Neural cell (in vitro differentiated cells): ENCODE results near the gene PAN3. TPM values are rescaled to one million over a fixed set of nuclear protein-coding genes. Genes with fewer than 3 reads are reported as not detected.

Experiments used
- H2AFZ ChIP-seq: fragments of 200-600, 300-800 bp; sonication (generic), shearing (Covaris generic); 2 replicates; pipeline ENCODE4 v1.6.0; 2014; ENCODE audit warnings: low read depth, mild to moderate bottlenecking, antibody characterized with exemption, low read length, moderate library complexity
- H3F3A ChIP-seq: fragments of 200-600 bp; shearing (Covaris generic); 2 replicates; pipeline ENCODE4 v1.6.1; 2016; ENCODE audit warnings: mild to moderate bottlenecking, moderate library complexity, mixed read lengths, antibody characterized with exemption, low read length; ENCODE audit not compliant: insufficient read depth, poor library complexity, severe bottlenecking
- H3K27ac ChIP-seq: fragments of 200-600, 300-800 bp; sonication (generic), shearing (Covaris generic); 2 replicates; pipeline ENCODE4 v1.5.1; 2014; ENCODE audit warnings: mild to moderate bottlenecking, low read length, moderate library complexity
- H3K27me3 ChIP-seq: fragments of 300-800, 200-600 bp; sonication (generic), shearing (Covaris generic); 2 replicates; pipeline ENCODE4 v1.6.0; 2014; ENCODE audit warnings: mild to moderate bottlenecking, low read depth, low read length, moderate library complexity; ENCODE audit not compliant: insufficient read depth
- H3K36me3 ChIP-seq: fragments of 300-800, 200-600 bp; sonication (generic), shearing (Covaris generic); 2 replicates; pipeline ENCODE4 v1.5.1; 2014; ENCODE audit warnings: mild to moderate bottlenecking, antibody characterized with exemption, low read length, moderate library complexity; ENCODE audit not compliant: insufficient read depth
- H3K4me2 ChIP-seq: fragments of 300-800, 200-600 bp; sonication (generic), shearing (Covaris generic); 2 replicates; pipeline ENCODE4 v1.6.0; 2014; ENCODE audit warnings: mild to moderate bottlenecking, low read length
- H3K4me3 ChIP-seq: fragments of 300-800, 200-600 bp; sonication (generic), shearing (Covaris generic); 2 replicates; pipeline ENCODE4 v1.5.1; 2014; ENCODE audit warnings: mild to moderate bottlenecking, low read length, moderate library complexity
- H3K79me2 ChIP-seq: fragments of 200-600 bp; shearing (Covaris generic); replicated peaks from 2 replicates; pipeline ENCODE4 v1.6.0; 2014; ENCODE audit warnings: mild to moderate bottlenecking, low read length, moderate library complexity; ENCODE audit not compliant: insufficient read depth
- H3K9ac ChIP-seq: fragments of 300-800, 200-600 bp; sonication (generic), shearing (Covaris generic); 2 replicates; pipeline ENCODE4 v1.6.1; 2016; ENCODE audit warnings: mild to moderate bottlenecking, low read length, mixed read lengths
- H3K9me2 ChIP-seq: fragments of 200-600 bp; shearing (Covaris generic); 2 replicates; pipeline ENCODE4 v1.6.1; 2016; ENCODE audit warnings: mild to moderate bottlenecking, low read length, mixed read lengths; ENCODE audit not compliant: insufficient read depth
- H3K9me3 ChIP-seq: fragments of 200-600, 300-800 bp; sonication (generic), shearing (Covaris generic); 2 replicates; pipeline ENCODE4 v1.6.1; 2016; ENCODE audit warnings: mild to moderate bottlenecking, mixed run types, low read length, moderate library complexity, mixed read lengths
- H4K20me1 ChIP-seq: fragments of 200-600 bp; shearing (Covaris generic); 2 replicates; pipeline ENCODE4 v1.6.1; 2016; ENCODE audit warnings: mild to moderate bottlenecking, mixed run types; ENCODE audit not compliant: insufficient read depth
- CTCF ChIP-seq: fragments of 450-650 bp; IDR thresholded peaks from 2 replicates; pipeline ENCODE4 v1.5.1; 2014; ENCODE audit warnings: antibody characterized with exemption, mild to moderate bottlenecking, moderate library complexity; ENCODE audit not compliant: poor library complexity, severe bottlenecking
- EP300 ChIP-seq: fragments of 450-650 bp; conservative IDR thresholded peaks from 2 replicates; pipeline ENCODE4 v1.6.1; 2014; ENCODE audit warnings: antibody characterized with exemption, mild to moderate bottlenecking, moderate library complexity; ENCODE audit not compliant: poor library complexity, severe bottlenecking
- EZH2 ChIP-seq: fragments of 200-600, 300-800 bp; shearing (Covaris generic), sonication (generic); IDR thresholded peaks from 2 replicates; pipeline ENCODE4 v1.6.1; 2014; ENCODE audit warnings: antibody characterized with exemption, low read length, borderline replicate concordance, mild to moderate bottlenecking; ENCODE audit not compliant: insufficient read depth, poor library complexity, severe bottlenecking
- MXI1 ChIP-seq: fragments of 450-650 bp; conservative IDR thresholded peaks from 2 replicates; pipeline ENCODE4 v1.6.1; 2014; ENCODE audit warnings: antibody characterized with exemption, mild to moderate bottlenecking; ENCODE audit not compliant: poor library complexity, severe bottlenecking
- POLR2AphosphoS5 ChIP-seq: IDR thresholded peaks from 2 replicates; pipeline ENCODE4 v1.6.1; 2012
- RAD21 ChIP-seq: fragments of 450-650 bp; conservative IDR thresholded peaks from 2 replicates; pipeline ENCODE4 v1.6.1; 2014; ENCODE audit warnings: antibody characterized with exemption, mild to moderate bottlenecking, moderate library complexity
- REST ChIP-seq: IDR thresholded peaks from 2 replicates; pipeline ENCODE4 v1.6.1; 2012; ENCODE audit warnings: borderline replicate concordance
- SMC3 ChIP-seq: fragments of 450-650 bp; conservative IDR thresholded peaks from 2 replicates; pipeline ENCODE4 v1.6.1; 2014; ENCODE audit warnings: antibody characterized with exemption, mild to moderate bottlenecking, moderate library complexity; ENCODE audit not compliant: poor library complexity
- TAF1 ChIP-seq: IDR thresholded peaks from 2 replicates; pipeline ENCODE4 v1.6.1; 2012; ENCODE audit warnings: low read depth
- polyA plus RNA-seq: library from polyadenylated mRNA; depleted of rRNA; stranded (reverse); fragments of >200 nt; gene quantifications from 2 replicates; pipeline ENCODE4 v1.2.3, GENCODE V29; 2014

Gene PAN3
- polyA plus RNA-seq, 1 donor from 2014 or later: 44.0 TPM

GRCh38 chr13:28219408-28220099 is 81.2 kb downstream of the PAN3 start:
- H3K9ac ChIP-seq: no peak overlapping the region
- no peak overlapping the region for H2AFZ ChIP-seq
- no peak overlapping the region for H3K4me3 ChIP-seq
- no peak overlapping the region for H3K4me2 ChIP-seq
- H3K9me3 ChIP-seq: no peaks in the 10 kb centered on the region
- no peaks in the 10 kb centered on the region for H4K20me1 ChIP-seq
- no peaks in the 10 kb centered on the region for H3K79me2 ChIP-seq
- H3K9me2 ChIP-seq: no peaks in the 10 kb centered on the region
- no peaks in the 10 kb centered on the region for H3K36me3 ChIP-seq
- TF ChIP-seq RAD21: no peak
- TF ChIP-seq EP300: no peak
- TF ChIP-seq SMC3: no peak
- TF ChIP-seq POLR2AphosphoS5: no peak
- TF ChIP-seq MXI1: no peak
- no peak for TF ChIP-seq CTCF
- TF ChIP-seq TAF1: no peak
- TF ChIP-seq REST: no peak
- no peak for TF ChIP-seq EZH2
- no peak overlapping the region for H3K27ac ChIP-seq
- no peaks in the 10 kb centered on the region for H3K27me3 ChIP-seq
- H3F3A ChIP-seq: no peaks in the 10 kb centered on the region

GRCh38 chr13:28220166-28220565 is 81.8 kb downstream of the PAN3 start:
- no peaks in the 10 kb centered on the region for H3F3A ChIP-seq
- no peaks in the 10 kb centered on the region for H3K27me3 ChIP-seq
- no peak overlapping the region for H3K27ac ChIP-seq
- H3K4me3 ChIP-seq: no peak overlapping the region
- no peaks in the 10 kb centered on the region for H3K9me2 ChIP-seq
- no peak overlapping the region for H3K9ac ChIP-seq
- no peak overlapping the region for H2AFZ ChIP-seq
- no peak for TF ChIP-seq EP300
- TF ChIP-seq MXI1: no peak
- no peak for TF ChIP-seq EZH2
- no peak for TF ChIP-seq POLR2AphosphoS5
- no peaks in the 10 kb centered on the region for H3K79me2 ChIP-seq
- no peaks in the 10 kb centered on the region for H3K36me3 ChIP-seq
- no peaks in the 10 kb centered on the region for H3K9me3 ChIP-seq
- H4K20me1 ChIP-seq: no peaks in the 10 kb centered on the region
- no peak overlapping the region for H3K4me2 ChIP-seq
